Ishikawa (cell line): ENCODE data around the gene ADAP1.

Source experiments
- CEBPB ChIP-seq: IDR thresholded peaks from 2 replicates; pipeline ENCODE4 v1.6.1; 2012
- CREB1 ChIP-seq: IDR thresholded peaks from 2 replicates; pipeline ENCODE4 v1.6.1; 2012; ENCODE audit warnings: low read depth
- EGR1 ChIP-seq: IDR thresholded peaks from 2 replicates; pipeline ENCODE4 v1.6.1; 2012
- EP300 ChIP-seq: IDR thresholded peaks from 2 replicates; pipeline ENCODE4 v1.6.1; 2012; ENCODE audit warnings: borderline replicate concordance
- FOXM1 ChIP-seq: IDR thresholded peaks from 2 replicates; pipeline ENCODE4 v1.6.1; 2012; ENCODE audit warnings: low read depth, borderline replicate concordance
- MAX ChIP-seq: IDR thresholded peaks from 2 replicates; pipeline ENCODE4 v1.6.1; 2012
- NFIC ChIP-seq: IDR thresholded peaks from 2 replicates; pipeline ENCODE4 v1.6.1; 2012
- RAD21 ChIP-seq: IDR thresholded peaks from 2 replicates; pipeline ENCODE4 v1.6.1; 2012; ENCODE audit warnings: low read depth
- REST ChIP-seq: IDR thresholded peaks from 2 replicates; pipeline ENCODE4 v1.6.1; 2012; ENCODE audit warnings: low read depth, mild to moderate bottlenecking
- TAF1 ChIP-seq: IDR thresholded peaks from 2 replicates; pipeline ENCODE4 v1.6.1; 2012; ENCODE audit warnings: low read depth, mild to moderate bottlenecking
- TCF12 ChIP-seq: IDR thresholded peaks from 2 replicates; pipeline ENCODE4 v1.6.1; 2012; ENCODE audit warnings: low read depth
- TEAD4 ChIP-seq: IDR thresholded peaks from 2 replicates; pipeline ENCODE4 v1.6.1; 2012
- USF1 ChIP-seq: IDR thresholded peaks from 2 replicates; pipeline ENCODE4 v1.6.1; 2012
- YY1 ChIP-seq: IDR thresholded peaks from 2 replicates; pipeline ENCODE4 v1.6.1; 2012; ENCODE audit warnings: low read depth
- ZBTB7A ChIP-seq: IDR thresholded peaks from 2 replicates; pipeline ENCODE4 v1.6.1; 2012; ENCODE audit warnings: low read depth

ADAP1 gene

GRCh38 chr7:984361-985126 is 30.1 kb upstream of the ADAP1 start:
- TF ChIP-seq ZBTB7A (no peak), TAF1 (no peak), USF1 (no peak), REST (no peak), FOXM1 (no peak), CEBPB (no peak), NFIC (no peak), EGR1 (no peak), RAD21 (no peak), EP300 (no peak), MAX (no peak), TCF12 (no peak), TEAD4 (no peak)

- no peak for TF ChIP-seq NFIC
- TF ChIP-seq CREB1, result no peak
Measured at GRCh38 chr7:983616-984071, 29.2 kb upstream of the ADAP1 start.

- no peak for TF ChIP-seq YY1
- TF ChIP-seq TEAD4, result no peak
Measured at GRCh38 chr7:983004-983615, 28.6 kb upstream of the ADAP1 start, which contains the start of gene CYP2W1. Gene CYP2W1, plus strand, starts transcription at chr7:983181. Its CDS starts 31 bp downstream, at chr7:983212.

- TF ChIP-seq TCF12 (no peak), TEAD4 (no peak), EGR1 (no peak), REST (no peak), USF1 (no peak), TAF1 (no peak), EP300 (no peak)
Measured at GRCh38 chr7:982511-983003, 28.1 kb upstream of the ADAP1 start.

- TF ChIP-seq TAF1, result no peak
- no peak for TF ChIP-seq CREB1
Measured at GRCh38 chr7:981793-982510, 27.5 kb upstream of the ADAP1 start.

- TF ChIP-seq CREB1, result no peak
- no peak for TF ChIP-seq USF1
- peak; percentile 70; the same call in 1 of the 2 replicates for TF ChIP-seq TEAD4
- peak; percentile 30; the same call in 1 of the 2 replicates for TF ChIP-seq TCF12
- no peak for TF ChIP-seq YY1
- TF ChIP-seq ZBTB7A, result 0 out of 2 replicates have a peak, but pooled peaks have one; percentile 61
- peak; percentile 18; the same call in 1 of the 2 replicates for TF ChIP-seq RAD21
- no peak for TF ChIP-seq EGR1
- TF ChIP-seq FOXM1, result no peak
- no peak for TF ChIP-seq REST
- TF ChIP-seq NFIC, result peak; percentile 87
- TF ChIP-seq TAF1, result no peak
- TF ChIP-seq EP300, result no peak
- TF ChIP-seq CEBPB, result no peak
Measured at GRCh38 chr7:979886-980571, 25.5 kb upstream of the ADAP1 start.
